DND-41 (cell line): Measurements from ENCODE around the gene NME3.
A peak's percentile ranks its signal among the peaks of the same experiment; 100 is the strongest.

ENCODE experiments used
- ATAC-seq: fragments of 200-7000 bp; cut with Tn5 transposase; 3 replicates; pipeline ENCODE4 v1.9.1; 2021; ENCODE audit warnings: low read depth; ENCODE audit not compliant: insufficient read depth
- DNase-seq: peaks from one replicate; pipeline ENCODE4 v3.0.0-alpha.2; 2020
- H2AFZ ChIP-seq: 2 replicates; pipeline ENCODE4 v1.6.0; 2012; ENCODE audit warnings: low read depth, low read length
- H3K27ac ChIP-seq: 2 replicates; pipeline ENCODE4 v1.5.1; 2012; ENCODE audit warnings: low read length, inconsistent platforms
- H3K27me3 ChIP-seq: fragments of 200-600 bp; sonication (generic); 2 replicates; pipeline ENCODE4 v1.6.0; 2012; ENCODE audit warnings: low read length, mild to moderate bottlenecking, inconsistent platforms; ENCODE audit not compliant: insufficient read depth, poor library complexity
- H3K36me3 ChIP-seq: 2 replicates; pipeline ENCODE4 v1.5.1; 2012; ENCODE audit warnings: low read length, inconsistent platforms; ENCODE audit not compliant: insufficient read depth
- H3K4me1 ChIP-seq: 2 replicates; pipeline ENCODE4 v1.5.1; 2012; ENCODE audit warnings: mild to moderate bottlenecking, low read length; ENCODE audit not compliant: insufficient read depth
- H3K4me2 ChIP-seq: 2 replicates; pipeline ENCODE4 v1.6.0; 2012; ENCODE audit warnings: mild to moderate bottlenecking, moderate library complexity, low read length, inconsistent platforms; ENCODE audit not compliant: insufficient read depth
- H3K4me3 ChIP-seq, 2 experiments: fragments of 200-600 bp in 1 of 2; shearing (Covaris generic) in 1 of 2; 2 replicates each; pipeline ENCODE4 v1.5.1; 2012 to 2016; ENCODE audit warnings: inconsistent platforms in 2 of 2, low read length in 2 of 2, mild to moderate bottlenecking in 2 of 2, low read depth in 1 of 2, moderate library complexity in 1 of 2
- H3K79me2 ChIP-seq: 2 replicates; pipeline ENCODE4 v1.6.0; 2012; ENCODE audit warnings: low read length, inconsistent platforms; ENCODE audit not compliant: insufficient read depth
- H3K9ac ChIP-seq: 2 replicates; pipeline ENCODE4 v1.6.0; 2012; ENCODE audit warnings: low read depth, mild to moderate bottlenecking, inconsistent platforms, low read length, moderate library complexity
- H3K9me3 ChIP-seq: 2 replicates; pipeline ENCODE4 v1.5.1; 2012; ENCODE audit warnings: low read length, moderate library complexity, mild to moderate bottlenecking, inconsistent platforms; ENCODE audit not compliant: insufficient read depth, severe bottlenecking
- H4K20me1 ChIP-seq: 2 replicates; pipeline ENCODE4 v1.6.0; 2012; ENCODE audit warnings: low read length; ENCODE audit not compliant: insufficient read depth
- CTCF ChIP-seq: IDR thresholded peaks from 2 replicates; pipeline ENCODE4 v1.5.1; 2012; ENCODE audit warnings: borderline replicate concordance, low read length, moderate library complexity, mild to moderate bottlenecking; ENCODE audit not compliant: poor library complexity, severe bottlenecking; ENCODE audit errors: extremely low read depth
- EZH2 ChIP-seq: IDR thresholded peaks from 3 replicates; pipeline ENCODE4 v1.6.1; 2012; ENCODE audit warnings: borderline replicate concordance, low read depth, mild to moderate bottlenecking, moderate library complexity, low read length, inconsistent platforms; ENCODE audit not compliant: severe bottlenecking

NME3 gene

GRCh38 chr16:1790611-1791255, 19.4 kb upstream of the NME3 start:
- H3K4me1 ChIP-seq = peaks cover 4% of the 10 kb centered on the region
- H3K36me3 ChIP-seq = peaks cover 55% of the 10 kb centered on the region
- TF ChIP-seq EZH2 = no peak
- no peak for TF ChIP-seq CTCF
- H3K4me2 ChIP-seq = no peak overlapping the region
- no peak overlapping the region for H2AFZ ChIP-seq
- H3K9me3 ChIP-seq = no peaks in the 10 kb centered on the region
- peaks cover 25% of the 10 kb centered on the region for H3K79me2 ChIP-seq
- H3K27me3 ChIP-seq = no peaks in the 10 kb centered on the region
- no peak overlapping the region for H3K4me3 ChIP-seq
- ATAC-seq (no peak), DNase-seq (no peak)
- peaks cover 57% of the 10 kb centered on the region for H4K20me1 ChIP-seq
- no peak overlapping the region for H3K9ac ChIP-seq
- H3K27ac ChIP-seq = no peak overlapping the region

- H3K27ac ChIP-seq = no peak overlapping the region
- no peak for TF ChIP-seq EZH2
- TF ChIP-seq CTCF = no peak
- peaks cover 9% of the 10 kb centered on the region for H3K4me1 ChIP-seq
- DNase-seq (no peak), ATAC-seq (no peak)
- no peak overlapping the region for H3K9ac ChIP-seq
- no peaks in the 10 kb centered on the region for H3K9me3 ChIP-seq
- no peak overlapping the region for H2AFZ ChIP-seq
- H3K27me3 ChIP-seq = no peaks in the 10 kb centered on the region
- peaks cover 62% of the 10 kb centered on the region for H4K20me1 ChIP-seq
- H3K79me2 ChIP-seq = peaks cover 30% of the 10 kb centered on the region
- peaks cover 60% of the 10 kb centered on the region for H3K36me3 ChIP-seq
- no peak overlapping the region for H3K4me2 ChIP-seq
- no peak overlapping the region for H3K4me3 ChIP-seq
Observed at GRCh38 chr16:1790261-1790610, 18.9 kb upstream of the NME3 start.

GRCh38 chr16:1789643-1790045, 18.3 kb upstream of the NME3 start:
- peaks cover 15% of the 10 kb centered on the region for H3K4me1 ChIP-seq
- H3K4me2 ChIP-seq = no peak overlapping the region
- TF ChIP-seq EZH2 (no peak), CTCF (no peak)
- H3K9ac ChIP-seq = no peak overlapping the region
- ATAC-seq (no peak), DNase-seq (peak; percentile 5)
- H3K36me3 ChIP-seq = peaks cover 63% of the 10 kb centered on the region
- no peak overlapping the region for H2AFZ ChIP-seq
- no peaks in the 10 kb centered on the region for H3K27me3 ChIP-seq
- peaks cover 36% of the 10 kb centered on the region for H3K79me2 ChIP-seq
- H4K20me1 ChIP-seq = peaks cover 67% of the 10 kb centered on the region
- H3K4me3 ChIP-seq = no peak overlapping the region
- H3K9me3 ChIP-seq = no peaks in the 10 kb centered on the region
- H3K27ac ChIP-seq = no peak overlapping the region
